CD14-positive monocyte (primary cell): ENCODE measurements around the gene TCHP. TPM values are rescaled to one million over a fixed set of nuclear protein-coding genes. Genes with fewer than 3 reads are reported as not detected.

ENCODE experiments used
- DNase-seq, 3 donors: peaks; one replicate each; pipeline ENCODE4 v3.0.0-alpha.2; 2011 to 2022
- H2AFZ ChIP-seq: 2 replicates; pipeline ENCODE4 v1.6.0; 2012; ENCODE audit warnings: mild to moderate bottlenecking, low read depth, low read length, inconsistent platforms; ENCODE audit not compliant: insufficient read depth, poor library complexity, severe bottlenecking
- H3K27ac ChIP-seq, 2 donors: 1 replicate in 1 of 2; 2 replicates in 1 of 2; pipeline ENCODE4 v1.5.1; 2012 to 2013; ENCODE audit warnings: low read length in 2 of 2, control low read depth in 1 of 2, inconsistent platforms in 1 of 2, low read depth in 1 of 2, mild to moderate bottlenecking in 1 of 2
- H3K27me3 ChIP-seq, 2 donors: one replicate each; pipeline versions ENCODE4 v1.6.0 to v1.6.1; 2011 to 2013; ENCODE audit warnings: low read length in 2 of 2; ENCODE audit not compliant: control insufficient read depth in 2 of 2, insufficient read depth in 2 of 2
- H3K36me3 ChIP-seq, 2 donors: replicated peaks in 1 of 2; 1 replicate in 1 of 2; 2 replicates in 1 of 2; pipeline versions ENCODE4 v1.5.1 to v1.6.1; 2012 to 2013; ENCODE audit warnings: low read length in 2 of 2, control low read depth in 1 of 2, inconsistent platforms in 1 of 2, mild to moderate bottlenecking in 1 of 2; ENCODE audit not compliant: insufficient read depth in 2 of 2, control insufficient read depth in 1 of 2
- H3K4me1 ChIP-seq, 2 donors: 1 replicate in 1 of 2; 2 replicates in 1 of 2; pipeline versions ENCODE4 v1.5.1 to v1.6.1; 2012 to 2013; ENCODE audit warnings: low read length in 2 of 2, control low read depth in 1 of 2, inconsistent platforms in 1 of 2, mild to moderate bottlenecking in 1 of 2, moderate library complexity in 1 of 2; ENCODE audit not compliant: insufficient read depth in 2 of 2, control insufficient read depth in 1 of 2
- H3K4me2 ChIP-seq: replicated peaks from 2 replicates; pipeline ENCODE3; 2012; ENCODE audit warnings: low read length, moderate library complexity, mild to moderate bottlenecking; ENCODE audit not compliant: poor library complexity, severe bottlenecking; ENCODE audit errors: extremely low read depth
- H3K4me3 ChIP-seq, 3 experiments: fragments of 200-600 bp in 1 of 3; sonication (generic) in 1 of 3; replicated peaks in 1 of 3; 1 replicate in 2 of 3; 2 replicates in 1 of 3; pipeline ENCODE4 v1.5.1; 2011 to 2013; ENCODE audit warnings: low read length in 3 of 3, mild to moderate bottlenecking in 3 of 3, control low read depth in 2 of 3, low read depth in 2 of 3, inconsistent platforms in 1 of 3, moderate library complexity in 1 of 3
- H3K79me2 ChIP-seq: 2 replicates; pipeline ENCODE4 v1.6.0; 2012; ENCODE audit warnings: mild to moderate bottlenecking, control low read depth, inconsistent platforms, low read length, moderate library complexity; ENCODE audit not compliant: insufficient read depth
- H3K9ac ChIP-seq: 2 replicates; pipeline ENCODE4 v1.6.0; 2017; ENCODE audit warnings: low read length, mild to moderate bottlenecking; ENCODE audit not compliant: insufficient read depth, poor library complexity, severe bottlenecking
- H3K9me3 ChIP-seq, 2 donors: replicated peaks in 1 of 2; 1 replicate in 1 of 2; 2 replicates in 1 of 2; pipeline versions ENCODE4 v1.5.1 to v1.6.1; 2012 to 2013; ENCODE audit warnings: low read length in 2 of 2, control low read depth in 1 of 2; ENCODE audit not compliant: control insufficient read depth in 1 of 2, insufficient read depth in 1 of 2
- H4K20me1 ChIP-seq: 2 replicates; pipeline ENCODE4 v1.6.0; 2012; ENCODE audit warnings: mild to moderate bottlenecking, low read length, control low read depth, moderate library complexity; ENCODE audit not compliant: insufficient read depth
- H3K27ac Mint-ChIP-seq, 7 donors: one replicate each; pipeline ENCODE4 v1.8.0; 2020; ENCODE audit warnings: mild to moderate bottlenecking in 7 of 7, mixed read lengths in 7 of 7, moderate library complexity in 6 of 7, inconsistent platforms in 2 of 7
- H3K27me3 Mint-ChIP-seq, 3 donors: one replicate each; pipeline ENCODE4 v1.8.0; 2021 to 2022; ENCODE audit warnings: low read depth in 3 of 3, mild to moderate bottlenecking in 3 of 3, mixed read lengths in 3 of 3, moderate library complexity in 3 of 3, inconsistent platforms in 1 of 3
- H3K36me3 Mint-ChIP-seq, 2 donors: one replicate each; pipeline ENCODE4 v1.8.0; 2020; ENCODE audit warnings: mixed read lengths in 2 of 2, inconsistent platforms in 1 of 2, mild to moderate bottlenecking in 1 of 2
- H3K4me1 Mint-ChIP-seq: one replicate; pipeline ENCODE4 v1.8.0; 2020; ENCODE audit warnings: mild to moderate bottlenecking, mixed read lengths
- H3K4me3 Mint-ChIP-seq, 2 donors: one replicate each; pipeline ENCODE4 v1.8.0; 2020; ENCODE audit warnings: mild to moderate bottlenecking in 2 of 2, mixed read lengths in 2 of 2, moderate library complexity in 1 of 2
- H3K9me3 Mint-ChIP-seq, 7 donors: one replicate each; pipeline ENCODE4 v1.8.0; 2020 to 2022; ENCODE audit warnings: mixed read lengths in 7 of 7, mild to moderate bottlenecking in 6 of 7, moderate library complexity in 6 of 7, inconsistent platforms in 2 of 7
- WGBS: methylation state at CpG from one replicate; pipeline ENCODE4 v1.1.5; 2013; ENCODE audit warnings: missing lambda C conversion rate; ENCODE audit not compliant: insufficient coverage; 5-methylcytosine and 5-hydroxymethylcytosine counted together
- intact Hi-C, 2 donors: fragments of 100-400 bp; cut with micrococcal nuclease; formaldehyde crosslinking; loops; one replicate each; pipeline versions ENCODE4 v1.15.0 to v1.15.1; 2023
- polyA plus RNA-seq, 3 donors: library from polyadenylated mRNA; depleted of rRNA in 1 of 3; unstranded in 2 of 3; stranded (reverse) in 1 of 3; fragments of 300-500 nt in 2 of 3; fragments of >200 nt in 1 of 3; fragmentation: Illumina TruSeq in 2 of 3; gene quantifications; 1 replicate in 2 of 3; 2 replicates in 1 of 3; pipeline ENCODE4 v1.2.3, GENCODE V29; 2012 to 2021
- TF ChIP-seq, protein P1 (sequence below): fragments of 200-600 bp; IDR thresholded peaks from one replicate; pipeline ENCODE4 v1.8.0; 2022; ENCODE audit warnings: antibody characterized with exemption, mild to moderate bottlenecking

Gene TCHP
- polyA plus RNA-seq, 3 donors = 2.6 to 24.5 (median 7.3) TPM

DNA sequence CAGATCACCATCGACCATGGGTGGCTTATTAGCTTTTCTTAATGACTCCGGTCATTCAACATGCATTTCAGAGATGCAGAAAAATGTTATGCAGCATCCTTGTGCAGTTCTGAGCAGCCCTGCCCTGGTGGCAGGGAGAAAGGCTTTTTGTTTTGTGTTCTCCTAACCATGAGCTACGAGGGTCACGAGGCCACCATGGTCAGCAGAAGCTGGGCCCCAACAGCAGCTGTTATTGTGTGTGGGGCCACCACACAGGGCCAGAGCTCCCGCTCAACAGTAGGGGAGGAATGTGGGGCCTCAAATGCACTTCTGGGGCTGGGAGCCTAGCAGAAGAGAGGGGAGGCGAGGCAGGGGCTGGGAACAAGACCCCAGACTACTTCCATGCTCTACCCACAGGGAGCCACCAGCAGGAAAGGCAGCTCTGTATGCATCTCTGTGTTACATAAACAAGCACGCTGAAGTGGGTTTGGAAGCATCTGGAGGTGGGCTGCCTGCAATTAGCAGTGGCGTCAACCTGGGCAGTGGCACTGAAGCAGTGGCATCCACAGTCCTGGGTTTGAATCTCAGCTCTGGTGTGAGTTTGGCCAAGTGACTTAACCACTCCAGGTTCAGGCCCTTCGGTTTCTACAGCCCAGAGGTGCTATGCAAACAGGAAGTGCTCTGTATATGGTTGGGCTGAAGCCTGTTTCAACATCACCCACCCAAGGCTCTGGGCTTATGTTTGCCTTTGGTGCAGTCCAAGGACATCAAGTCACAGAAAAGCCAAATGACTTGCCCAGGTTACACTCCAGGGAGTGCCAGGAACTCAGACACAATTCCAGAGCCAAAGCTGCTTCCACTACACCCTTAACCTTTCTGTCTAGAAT is 36.0 kb upstream of the TCHP start:
- Histone ChIP-seq H4K20me1 (peaks cover 84% of the 10 kb centered on the region), H3K9me3 (no peaks in the 10 kb centered on the region), H3K9ac (no peak overlapping the region), H3K4me1 (peaks cover 24 to 30% of the 10 kb centered on the region in 2 donors), H3K79me2 (peaks cover 52% of the 10 kb centered on the region), H3K4me2 (peak overlapping the region; percentile 4), H3K27me3 (no peaks in the 10 kb centered on the region), H3K36me3 (peaks cover 18 to 29% of the 10 kb centered on the region in 2 donors), H3K27ac (peak overlapping the region; percentile 17 to 72), H3K4me3 (no peak overlapping the region), H2AFZ (no peak overlapping the region)
- H3K4me1 Mint-ChIP-seq = peaks cover 28% of the 10 kb centered on the region
- intact Hi-C loops = no loop called here
- 80% methylated on average over 7 of the region's 9 CpGs for WGBS
- H3K36me3 Mint-ChIP-seq = peaks cover 29 to 55% of the 10 kb centered on the region in 2 donors
- peak; percentile 46 to 62 (median 59) for DNase-seq
- peak overlapping the region in 1 of 2 donors; percentile 42 for H3K4me3 Mint-ChIP-seq
- no peaks in the 10 kb centered on the region for H3K9me3 Mint-ChIP-seq
- TF ChIP-seq, protein P1, sequence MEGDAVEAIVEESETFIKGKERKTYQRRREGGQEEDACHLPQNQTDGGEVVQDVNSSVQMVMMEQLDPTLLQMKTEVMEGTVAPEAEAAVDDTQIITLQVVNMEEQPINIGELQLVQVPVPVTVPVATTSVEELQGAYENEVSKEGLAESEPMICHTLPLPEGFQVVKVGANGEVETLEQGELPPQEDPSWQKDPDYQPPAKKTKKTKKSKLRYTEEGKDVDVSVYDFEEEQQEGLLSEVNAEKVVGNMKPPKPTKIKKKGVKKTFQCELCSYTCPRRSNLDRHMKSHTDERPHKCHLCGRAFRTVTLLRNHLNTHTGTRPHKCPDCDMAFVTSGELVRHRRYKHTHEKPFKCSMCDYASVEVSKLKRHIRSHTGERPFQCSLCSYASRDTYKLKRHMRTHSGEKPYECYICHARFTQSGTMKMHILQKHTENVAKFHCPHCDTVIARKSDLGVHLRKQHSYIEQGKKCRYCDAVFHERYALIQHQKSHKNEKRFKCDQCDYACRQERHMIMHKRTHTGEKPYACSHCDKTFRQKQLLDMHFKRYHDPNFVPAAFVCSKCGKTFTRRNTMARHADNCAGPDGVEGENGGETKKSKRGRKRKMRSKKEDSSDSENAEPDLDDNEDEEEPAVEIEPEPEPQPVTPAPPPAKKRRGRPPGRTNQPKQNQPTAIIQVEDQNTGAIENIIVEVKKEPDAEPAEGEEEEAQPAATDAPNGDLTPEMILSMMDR = no peak
- H3K27ac Mint-ChIP-seq = peak overlapping the region in 6 of 7 donors; percentile 54 to 87 (median 70)
- no peaks in the 10 kb centered on the region for H3K27me3 Mint-ChIP-seq

DNA sequence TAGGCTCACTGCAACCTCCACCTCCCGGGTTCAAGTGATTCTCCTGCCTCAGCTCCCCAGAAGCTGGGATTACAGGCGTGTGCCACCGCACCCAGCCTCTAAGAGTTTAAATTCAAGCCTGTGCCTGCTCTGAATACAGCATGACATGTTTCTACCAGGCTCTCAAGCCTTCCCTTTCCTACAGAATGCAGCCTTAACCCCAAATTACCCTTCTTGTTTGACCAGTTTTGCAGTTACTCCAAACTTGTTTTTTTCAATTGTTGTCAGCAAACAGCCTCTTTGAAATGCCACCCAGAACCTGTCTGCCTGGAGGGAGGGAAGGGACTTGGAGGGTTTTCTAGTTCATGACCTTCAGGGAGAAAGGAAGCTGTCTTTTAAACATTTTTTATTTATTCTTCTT is 35.2 kb upstream of the TCHP start:
- peak overlapping the region in 5 of 7 donors; percentile 25 to 86 (median 63) for H3K27ac Mint-ChIP-seq
- peak overlapping the region in 1 of 2 donors; percentile 66 for H3K27ac ChIP-seq
- H3K27me3 Mint-ChIP-seq = peaks cover 0 to 2% (median 0%) of the 10 kb centered on the region in 3 donors
- H3K4me3 Mint-ChIP-seq = no peak overlapping the region
- H3K4me3 ChIP-seq = no peak overlapping the region
- TF ChIP-seq, protein P1 = no peak
- 72% methylated on average over 3 of the region's 3 CpGs for WGBS
- no peaks in the 10 kb centered on the region for H3K27me3 ChIP-seq
- peaks cover 59% of the 10 kb centered on the region for H3K79me2 ChIP-seq
- no peak overlapping the region for H3K4me2 ChIP-seq
- no peak overlapping the region for H3K9ac ChIP-seq
- peaks cover 31 to 37% of the 10 kb centered on the region in 2 donors for H3K4me1 ChIP-seq
- peaks cover 29 to 53% of the 10 kb centered on the region in 2 donors for H3K36me3 Mint-ChIP-seq
- peaks cover 18 to 29% of the 10 kb centered on the region in 2 donors for H3K36me3 ChIP-seq
- intact Hi-C loops = no loop called here
- H3K9me3 ChIP-seq = no peaks in the 10 kb centered on the region
- H4K20me1 ChIP-seq = peaks cover 92% of the 10 kb centered on the region
- H2AFZ ChIP-seq = no peak overlapping the region
- DNase-seq = no peak
- no peaks in the 10 kb centered on the region for H3K9me3 Mint-ChIP-seq
- peaks cover 34% of the 10 kb centered on the region for H3K4me1 Mint-ChIP-seq
